Fibroblast of peridontal ligament (primary cell): ENCODE data around the gene RNH1.

Source experiments
- DNase-seq: peaks from one replicate; pipeline ENCODE4 v3.0.0-alpha.2; 2010; ENCODE audit errors: extremely low read depth

RNH1 gene

GRCh38 chr11:537622-538430 lies 30.8 kb upstream of the RNH1 start:
- DNase-seq = no peak

DNA sequence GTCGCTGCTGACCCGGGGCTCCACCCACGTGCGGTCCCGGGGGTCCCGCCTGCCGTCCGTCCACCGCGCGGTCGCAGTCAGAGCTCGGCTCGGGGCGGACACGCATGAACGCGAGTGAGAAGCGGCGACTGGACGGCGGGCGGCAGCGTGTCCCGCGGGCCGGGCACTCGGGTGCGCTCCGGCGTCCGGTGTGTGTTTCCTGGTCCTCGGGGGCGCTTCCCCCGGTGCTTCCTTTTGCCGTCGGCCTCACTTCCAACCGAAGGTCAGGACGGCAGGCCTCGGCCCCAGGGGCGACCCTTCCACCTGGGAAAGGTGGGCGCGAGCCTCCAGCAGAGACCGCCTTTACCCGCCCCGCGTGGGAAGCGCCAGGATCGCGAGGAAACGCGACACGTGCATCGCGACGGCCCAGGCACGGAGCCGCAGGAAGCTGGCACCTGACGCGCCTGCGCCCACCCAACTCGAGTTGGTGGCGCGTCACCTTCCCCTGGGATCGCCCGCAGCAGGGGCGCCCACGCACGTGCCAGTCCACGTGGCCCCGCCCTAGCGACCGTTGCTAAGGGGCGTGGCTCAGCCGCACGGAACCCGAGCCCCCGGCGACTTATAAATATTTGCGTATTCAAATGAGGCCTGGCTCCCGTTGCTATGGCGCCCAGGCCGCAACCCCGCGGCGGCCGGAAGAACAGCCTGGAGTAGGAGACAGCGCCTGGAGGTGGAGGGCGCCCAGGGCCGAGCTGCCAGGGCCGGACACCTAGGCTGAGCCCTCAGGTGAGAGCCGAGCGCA lies 30.0 kb upstream of the RNH1 start, which contains the start of gene LRRC56:
TSS of gene LRRC56 (plus strand) at position 687 of the 781 bp plus-strand sequence. CDS start 3,158 bp downstream, outside the sequence.
- peak; percentile 66 for DNase-seq

DNA sequence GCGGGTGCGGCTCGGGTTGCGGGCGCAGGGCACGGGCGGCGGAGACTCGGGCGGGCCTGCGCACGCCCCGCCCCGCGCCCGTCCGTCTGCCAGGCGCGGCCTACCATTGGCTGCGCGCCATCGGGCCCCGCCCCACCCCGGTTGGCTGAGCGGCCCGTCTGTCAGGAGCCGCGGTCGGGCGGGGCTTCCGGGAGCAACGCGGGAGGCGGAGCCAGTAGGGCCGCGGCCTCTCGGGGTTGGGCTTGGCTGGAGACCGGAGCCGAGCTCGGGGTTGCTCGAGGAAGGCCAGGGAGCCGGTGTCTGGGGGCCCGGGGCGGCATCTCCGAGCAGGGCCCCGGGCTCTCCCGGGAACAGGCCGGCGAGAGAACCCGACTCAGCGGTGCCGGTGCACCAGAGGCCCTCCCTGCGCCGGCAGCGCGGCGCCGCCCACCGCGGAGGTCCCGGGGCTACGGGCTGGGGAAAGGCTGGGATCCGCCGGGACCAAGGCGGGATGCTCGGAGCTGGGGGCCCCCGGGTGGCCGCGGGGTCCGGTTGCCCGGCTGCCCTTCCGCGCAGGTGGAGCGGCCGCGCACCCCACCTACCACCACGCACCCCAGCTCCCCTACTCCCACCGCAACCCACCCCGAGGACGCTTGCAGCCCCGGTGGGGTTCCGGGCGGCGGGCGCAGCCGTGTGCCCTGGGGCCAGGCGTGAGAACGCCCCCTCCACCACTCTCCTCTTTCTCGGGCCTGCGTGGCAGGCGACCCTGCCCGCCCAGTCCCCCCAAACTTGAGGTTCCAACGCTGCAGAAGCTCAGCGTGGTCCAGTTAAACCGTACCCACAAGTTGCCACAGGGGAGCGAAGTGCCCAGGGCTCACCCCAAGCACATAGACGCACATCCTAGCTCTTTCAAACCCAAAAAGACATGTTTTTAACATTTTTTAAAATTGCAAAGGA lies 28.7 kb upstream of the RNH1 start, which contains the start of gene HRAS:
TSS of gene HRAS (minus strand) at position 58 of the 936 bp plus-strand sequence.
- peak; percentile 90 for DNase-seq

DNA sequence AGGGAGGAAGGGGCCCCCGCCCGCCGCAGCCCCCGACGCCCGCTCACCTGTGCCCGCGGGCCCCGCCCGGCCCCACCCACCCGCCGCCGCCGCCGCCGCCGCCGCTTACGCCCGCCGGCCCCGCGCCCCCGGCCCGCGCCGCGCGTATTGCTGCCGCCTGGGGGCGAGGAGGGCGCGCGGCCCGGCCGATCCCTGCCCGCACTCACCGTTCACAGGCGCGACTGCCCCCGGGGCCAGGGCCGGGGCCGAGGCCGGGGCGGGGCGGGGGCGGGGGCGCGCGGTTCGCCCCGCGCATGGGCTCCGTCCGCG lies 28.1 kb upstream of the RNH1 start:
- no peak for DNase-seq

GRCh38 chr11:534396-535209 lies 27.6 kb upstream of the RNH1 start:
- no peak for DNase-seq

DNA sequence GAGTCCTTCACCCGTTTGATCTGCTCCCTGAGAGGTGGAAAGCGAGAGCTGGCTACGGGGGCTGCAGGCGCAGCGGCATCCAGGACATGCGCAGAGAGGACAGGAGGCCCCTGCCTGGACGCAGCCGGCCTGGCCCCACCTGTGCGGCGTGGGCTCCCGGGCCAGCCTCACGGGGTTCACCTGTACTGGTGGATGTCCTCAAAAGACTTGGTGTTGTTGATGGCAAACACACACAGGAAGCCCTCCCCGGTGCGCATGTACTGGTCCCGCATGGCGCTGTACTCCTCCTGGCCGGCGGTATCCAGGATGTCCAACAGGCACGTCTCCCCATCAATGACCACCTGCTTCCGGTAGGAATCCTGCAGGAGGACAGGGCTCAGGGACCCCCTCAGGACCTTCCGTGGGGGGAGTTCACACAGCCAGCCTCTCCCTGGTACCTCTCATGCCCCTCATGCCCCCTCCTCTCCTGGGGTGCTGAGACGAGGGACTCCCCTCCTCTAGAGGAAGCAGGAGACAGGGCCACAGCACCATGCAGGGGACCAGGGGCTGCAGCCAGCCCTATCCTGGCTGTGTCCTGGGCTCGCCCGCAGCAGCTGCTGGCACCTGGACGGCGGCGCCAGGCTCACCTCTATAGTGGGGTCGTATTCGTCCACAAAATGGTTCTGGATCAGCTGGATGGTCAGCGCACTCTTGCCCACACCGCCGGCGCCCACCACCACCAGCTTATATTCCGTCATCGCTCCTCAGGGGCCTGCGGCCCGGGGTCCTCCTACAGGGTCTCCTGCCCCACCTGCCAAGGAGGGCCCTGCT lies 26.7 kb upstream of the RNH1 start:
- no peak for DNase-seq

GRCh38 chr11:532986-533585 lies 26.0 kb upstream of the RNH1 start:
- DNase-seq = no peak

DNA sequence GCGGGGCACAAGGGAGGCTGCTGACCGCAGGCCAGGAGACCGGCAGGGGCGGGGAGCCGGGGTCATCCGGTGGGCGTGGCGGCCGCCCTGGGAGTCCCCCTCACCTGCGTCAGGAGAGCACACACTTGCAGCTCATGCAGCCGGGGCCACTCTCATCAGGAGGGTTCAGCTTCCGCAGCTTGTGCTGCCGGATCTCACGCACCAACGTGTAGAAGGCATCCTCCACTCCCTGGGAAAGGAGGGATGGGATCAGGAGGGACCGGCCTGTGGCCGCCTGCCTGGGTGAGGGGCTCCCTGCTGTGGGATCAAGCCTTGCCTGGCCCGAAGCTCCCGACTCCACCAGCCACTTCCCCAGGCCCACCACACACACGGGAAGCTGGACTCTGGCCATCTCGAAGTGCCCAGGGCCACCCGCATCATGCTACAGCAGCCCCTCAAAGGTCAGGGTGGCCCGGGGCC lies 25.5 kb upstream of the RNH1 start:
- DNase-seq = no peak

GRCh38 chr11:531919-532526 lies 25.0 kb upstream of the RNH1 start:
- DNase-seq = no peak

GRCh38 chr11:530960-531831 lies 24.2 kb upstream of the RNH1 start:
- DNase-seq = no peak

DNA sequence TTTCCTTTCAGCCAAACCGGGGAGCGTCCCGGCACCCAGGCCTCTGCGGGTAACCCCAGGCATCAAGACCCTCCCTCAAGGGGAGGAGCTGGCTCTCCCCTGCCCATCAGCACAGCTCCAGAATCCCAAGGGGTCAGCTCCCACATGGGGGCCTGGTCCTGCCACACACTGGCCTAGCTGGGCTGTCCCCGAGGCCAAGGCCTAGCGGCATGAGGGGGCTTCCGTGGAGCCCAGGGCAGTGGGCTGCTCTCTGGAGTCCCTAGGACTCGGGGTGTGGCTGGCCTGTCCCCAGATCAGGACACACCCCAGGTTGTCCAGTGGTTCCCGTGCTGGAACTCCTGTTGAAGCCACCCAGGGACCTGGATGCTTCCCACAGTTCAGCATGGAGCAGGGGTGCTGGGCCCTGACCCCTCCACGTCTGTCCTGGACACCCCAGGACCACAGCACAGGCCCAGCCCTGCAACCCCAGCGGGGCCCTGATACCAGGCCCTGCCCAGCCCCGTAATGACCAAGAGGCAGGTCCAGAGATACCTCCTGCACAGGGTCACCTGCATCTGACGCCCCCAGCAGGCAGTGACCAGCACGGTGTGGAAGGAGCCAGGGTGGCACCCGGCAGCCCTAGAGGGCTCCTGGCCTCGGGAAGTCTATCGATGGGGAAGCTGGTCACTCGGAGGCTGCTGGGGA lies 22.8 kb upstream of the RNH1 start:
- DNase-seq = no peak

DNA sequence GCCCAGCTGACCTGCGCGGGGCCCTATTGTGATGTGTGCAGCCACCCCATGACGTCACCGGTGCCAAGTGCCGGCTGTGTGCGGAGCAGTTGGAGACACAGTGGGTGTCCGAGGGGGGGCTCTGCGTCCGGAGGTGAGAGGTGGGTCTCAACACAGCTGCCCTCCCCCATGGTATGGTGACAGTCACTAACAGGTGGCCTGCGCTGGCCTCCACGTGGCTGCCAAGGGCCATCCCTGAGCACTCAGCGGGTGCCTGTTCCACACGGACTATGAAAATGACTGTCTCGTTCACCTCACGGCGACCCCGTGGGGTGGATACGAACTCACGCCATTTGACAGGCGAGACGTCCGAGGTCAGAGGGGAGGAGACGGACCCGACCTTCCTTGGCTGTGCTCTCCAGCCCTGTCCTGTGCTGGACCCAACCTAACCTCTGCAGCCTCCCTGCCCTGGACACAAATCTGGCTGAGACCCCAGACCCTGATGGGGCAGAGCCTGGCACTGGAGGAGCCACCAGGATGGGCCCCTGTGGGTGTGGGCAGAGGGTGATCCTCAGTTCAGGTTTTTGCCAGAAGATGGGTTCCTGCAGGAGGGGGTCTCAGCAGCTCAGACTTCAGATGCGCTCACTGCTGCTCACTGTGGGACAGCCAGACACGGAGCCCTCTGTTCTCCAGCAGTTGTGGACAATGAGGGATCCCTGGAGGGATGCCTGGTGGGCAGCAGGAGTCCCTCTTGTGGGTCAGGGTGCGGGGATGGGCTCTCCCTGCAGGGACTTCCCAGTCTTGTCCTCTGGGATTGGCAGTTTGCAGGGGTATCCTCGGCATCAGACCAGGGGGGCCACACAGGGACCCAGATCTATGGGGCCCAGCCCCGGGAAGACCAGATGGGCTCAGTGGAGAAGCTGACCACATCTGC lies 22.0 kb upstream of the RNH1 start:
- no peak for DNase-seq

GRCh38 chr11:528166-528814 lies 21.2 kb upstream of the RNH1 start:
- DNase-seq = no peak

- no peak for DNase-seq
Measured at GRCh38 chr11:526192-526591, 19.1 kb upstream of the RNH1 start.

DNA sequence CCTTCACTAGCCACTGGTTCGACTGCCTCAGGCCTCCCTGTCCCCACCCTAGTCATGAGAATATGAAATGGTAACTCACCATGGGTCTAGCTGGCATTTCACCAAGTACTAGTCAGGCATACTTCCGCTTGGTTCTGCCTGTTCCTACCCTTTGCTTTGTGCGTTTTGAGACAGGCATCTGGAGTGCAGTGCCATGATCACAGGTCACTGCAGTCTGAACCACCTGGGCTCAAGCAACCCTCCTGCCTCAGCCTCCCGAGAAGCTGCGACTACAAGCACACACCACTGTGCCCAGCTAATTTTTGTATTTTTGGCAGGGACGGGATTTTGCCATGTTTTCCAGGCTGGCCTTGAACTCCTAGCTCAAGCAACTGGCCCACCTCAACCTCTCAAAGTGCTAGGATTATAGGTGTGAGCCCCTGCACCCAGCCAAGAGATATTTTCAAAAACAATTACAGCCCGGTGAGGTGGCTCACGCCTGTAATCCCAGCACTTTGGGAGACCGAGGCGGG lies 14.2 kb upstream of the RNH1 start:
- no peak for DNase-seq
